ENCODE results near the gene HMGCS1.

Gene HMGCS1

DNA sequence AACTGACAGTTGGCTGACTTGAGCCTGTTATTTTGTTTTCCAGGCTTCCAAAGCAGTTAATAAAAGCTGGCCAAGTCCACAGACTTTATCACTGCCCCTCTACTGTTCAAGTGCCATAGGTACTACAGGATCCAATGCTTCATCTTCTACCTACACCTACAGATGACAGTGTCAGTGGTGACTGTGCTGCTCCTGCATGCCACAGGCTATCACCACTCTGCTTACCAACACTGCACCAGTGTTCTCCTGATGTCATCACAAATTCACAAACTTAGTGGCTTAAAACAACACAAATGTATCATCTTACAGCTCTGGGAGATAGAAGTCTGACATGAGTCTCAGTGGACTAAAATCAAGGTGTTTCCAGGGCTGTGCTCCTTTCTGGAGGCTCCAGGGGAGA lies 26.6 kb downstream of the HMGCS1 start:
- no peaks in the 10 kb centered on the region for H3K9me3 ChIP-seq (ENCODE audit: severe bottlenecking)
- DNase-seq (ENCODE audit: low spot score), result no peak

DNA sequence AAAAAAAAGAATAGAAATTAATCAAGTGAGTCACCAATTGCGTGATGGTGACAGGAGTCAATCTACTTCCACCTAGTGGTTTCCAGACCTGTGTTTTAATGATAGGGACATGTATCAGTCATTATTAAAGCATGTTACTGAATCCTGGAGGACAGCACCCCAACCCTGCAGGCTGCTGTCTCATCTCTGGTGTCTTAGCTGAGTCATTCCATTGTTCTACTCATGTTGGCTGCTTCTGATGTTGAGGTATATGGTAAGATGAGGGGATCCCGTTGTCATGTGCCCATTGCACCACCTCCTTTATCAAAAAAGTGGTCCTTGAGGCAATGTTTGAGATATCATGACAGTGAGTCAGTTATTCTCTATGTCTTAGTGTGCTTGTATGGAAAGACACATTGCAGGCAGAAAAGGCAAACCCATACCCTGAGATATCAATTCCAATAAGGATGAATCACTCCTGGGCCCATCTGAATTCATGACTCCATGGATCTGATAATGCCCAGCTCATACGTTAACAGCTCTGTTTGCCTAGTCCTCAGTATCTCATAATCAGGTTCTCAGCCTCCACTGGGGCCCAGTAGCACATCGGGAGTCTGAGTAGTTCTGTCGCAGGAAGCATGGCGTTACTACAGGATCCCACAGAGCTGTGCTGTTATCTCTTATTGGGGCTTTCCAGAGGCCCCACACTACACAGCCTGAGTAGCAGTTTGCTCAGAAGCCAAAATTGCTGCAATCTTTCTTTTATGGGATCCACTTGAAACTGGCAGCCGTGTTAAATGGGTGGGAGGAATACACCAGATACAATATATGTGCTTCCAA lies 31.2 kb downstream of the HMGCS1 start:
- TF ChIP-seq, protein P1, sequence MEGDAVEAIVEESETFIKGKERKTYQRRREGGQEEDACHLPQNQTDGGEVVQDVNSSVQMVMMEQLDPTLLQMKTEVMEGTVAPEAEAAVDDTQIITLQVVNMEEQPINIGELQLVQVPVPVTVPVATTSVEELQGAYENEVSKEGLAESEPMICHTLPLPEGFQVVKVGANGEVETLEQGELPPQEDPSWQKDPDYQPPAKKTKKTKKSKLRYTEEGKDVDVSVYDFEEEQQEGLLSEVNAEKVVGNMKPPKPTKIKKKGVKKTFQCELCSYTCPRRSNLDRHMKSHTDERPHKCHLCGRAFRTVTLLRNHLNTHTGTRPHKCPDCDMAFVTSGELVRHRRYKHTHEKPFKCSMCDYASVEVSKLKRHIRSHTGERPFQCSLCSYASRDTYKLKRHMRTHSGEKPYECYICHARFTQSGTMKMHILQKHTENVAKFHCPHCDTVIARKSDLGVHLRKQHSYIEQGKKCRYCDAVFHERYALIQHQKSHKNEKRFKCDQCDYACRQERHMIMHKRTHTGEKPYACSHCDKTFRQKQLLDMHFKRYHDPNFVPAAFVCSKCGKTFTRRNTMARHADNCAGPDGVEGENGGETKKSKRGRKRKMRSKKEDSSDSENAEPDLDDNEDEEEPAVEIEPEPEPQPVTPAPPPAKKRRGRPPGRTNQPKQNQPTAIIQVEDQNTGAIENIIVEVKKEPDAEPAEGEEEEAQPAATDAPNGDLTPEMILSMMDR (IDR thresholded peaks at IDR 0.05; ENCODE audit: poor library complexity, severe bottlenecking), result no peak
- no peak for DNase-seq (ENCODE audit: low spot score)
- no peaks in the 10 kb centered on the region for H3K36me3 ChIP-seq (ENCODE audit: low read depth)
- no peaks in the 10 kb centered on the region for H3K4me1 ChIP-seq (ENCODE audit: insufficient read depth, poor library complexity, severe bottlenecking)
- peak; percentile 40 for ATAC-seq (ENCODE audit: low read depth)
- no peak overlapping the region for H3K27ac ChIP-seq (ENCODE audit: poor library complexity, severe bottlenecking)
- H3K9me3 ChIP-seq (ENCODE audit: severe bottlenecking), result no peaks in the 10 kb centered on the region
- H3K4me3 ChIP-seq (ENCODE audit: severe bottlenecking), result no peak overlapping the region
- no peaks in the 10 kb centered on the region for H3K27me3 ChIP-seq (ENCODE audit: insufficient read depth, poor library complexity, severe bottlenecking)

More for the DNA sequence above, 26.6 kb downstream of the HMGCS1 start:
- peaks cover 42% of the 10 kb centered on the region for H3K36me3 ChIP-seq (ENCODE audit: low read depth)
- no peaks in the 10 kb centered on the region for H3K27me3 ChIP-seq (ENCODE audit: insufficient read depth, poor library complexity, severe bottlenecking)
- ATAC-seq (ENCODE audit: low read depth), result peak; percentile 26
- H3K27ac ChIP-seq (ENCODE audit: poor library complexity, severe bottlenecking), result no peak overlapping the region
- TF ChIP-seq, protein P1 (IDR thresholded peaks at IDR 0.05; ENCODE audit: poor library complexity, severe bottlenecking), result no peak
- H3K4me3 ChIP-seq (ENCODE audit: severe bottlenecking), result no peak overlapping the region
- no peaks in the 10 kb centered on the region for H3K4me1 ChIP-seq (ENCODE audit: insufficient read depth, poor library complexity, severe bottlenecking)

DNA sequence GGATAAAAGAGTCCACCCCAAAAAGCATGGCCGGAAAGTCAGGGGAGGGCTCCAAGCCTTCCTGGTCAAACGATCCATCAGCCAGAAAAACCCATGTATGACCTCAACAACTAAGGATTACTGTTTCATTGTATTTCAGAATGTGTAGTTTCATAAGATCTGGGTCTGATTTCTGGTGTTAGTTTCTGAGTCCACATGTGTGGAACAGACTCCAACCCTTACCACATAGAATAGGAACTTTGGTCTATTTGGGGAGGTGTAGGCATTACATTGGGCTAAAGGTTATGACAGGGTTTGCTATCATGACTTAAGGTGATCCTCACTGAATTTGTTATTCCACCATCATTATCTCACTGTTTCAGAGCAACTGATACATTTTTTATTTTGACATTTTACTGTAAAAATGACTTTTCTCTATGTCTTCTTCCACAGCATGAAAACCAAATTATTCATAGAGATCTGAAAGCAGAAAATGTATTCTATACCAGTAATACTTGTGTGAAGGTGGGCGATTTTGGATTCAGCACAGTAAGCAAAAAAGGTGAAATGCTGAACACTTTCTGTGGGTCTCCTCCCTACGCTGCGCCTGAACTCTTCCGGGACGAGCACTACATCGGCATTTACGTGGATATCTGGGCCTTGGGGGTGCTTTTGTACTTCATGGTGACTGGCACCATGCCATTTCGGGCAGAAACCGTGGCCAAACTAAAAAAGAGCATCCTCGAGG lies 33.5 kb downstream of the HMGCS1 start:
- Histone ChIP-seq H3K4me3 (ENCODE audit: severe bottlenecking) (no peak overlapping the region), H3K36me3 (ENCODE audit: low read depth) (no peaks in the 10 kb centered on the region), H3K4me1 (ENCODE audit: insufficient read depth, poor library complexity, severe bottlenecking) (no peaks in the 10 kb centered on the region), H3K9me3 (ENCODE audit: severe bottlenecking) (no peaks in the 10 kb centered on the region), H3K27ac (ENCODE audit: poor library complexity, severe bottlenecking) (no peak overlapping the region), H3K27me3 (ENCODE audit: insufficient read depth, poor library complexity, severe bottlenecking) (no peaks in the 10 kb centered on the region)
- DNase-seq (ENCODE audit: low spot score) (no peak), ATAC-seq (ENCODE audit: low read depth) (no peak)
- TF ChIP-seq, protein P1 (IDR thresholded peaks at IDR 0.05; ENCODE audit: poor library complexity, severe bottlenecking), result no peak

DNA sequence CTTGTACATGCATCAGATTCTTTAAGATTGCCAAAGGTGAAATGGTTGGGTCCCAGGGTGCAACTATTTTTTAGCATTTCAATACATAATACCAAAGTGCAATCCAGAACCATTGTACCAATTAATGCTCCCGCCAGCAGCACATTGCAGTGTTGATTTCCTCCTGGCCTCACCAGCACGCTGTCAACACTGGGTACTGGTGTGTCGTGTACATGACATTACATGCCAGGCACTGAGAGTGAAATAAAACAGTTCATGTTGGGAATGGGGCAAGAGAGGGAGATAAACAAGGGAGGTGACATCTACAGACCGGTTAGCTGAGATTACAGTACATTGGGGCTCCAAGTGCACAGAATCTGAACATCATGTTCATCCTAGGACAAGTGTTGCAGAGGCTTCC lies 37.8 kb downstream of the HMGCS1 start:
- TF ChIP-seq, protein P1 (IDR thresholded peaks at IDR 0.05; ENCODE audit: poor library complexity, severe bottlenecking), result no peak
- H3K27me3 ChIP-seq (ENCODE audit: insufficient read depth, poor library complexity, severe bottlenecking), result no peaks in the 10 kb centered on the region
- no peaks in the 10 kb centered on the region for H3K9me3 ChIP-seq (ENCODE audit: severe bottlenecking)
- DNase-seq (ENCODE audit: low spot score), result no peak
- ATAC-seq (ENCODE audit: low read depth), result no peak
- no peaks in the 10 kb centered on the region for H3K4me1 ChIP-seq (ENCODE audit: insufficient read depth, poor library complexity, severe bottlenecking)
- no peak overlapping the region for H3K4me3 ChIP-seq (ENCODE audit: severe bottlenecking)
- H3K27ac ChIP-seq (ENCODE audit: poor library complexity, severe bottlenecking), result no peak overlapping the region
- no peaks in the 10 kb centered on the region for H3K36me3 ChIP-seq (ENCODE audit: low read depth)
